T-helper 1 cell (primary cell): Measurements from ENCODE around the gene FZD2.
"Not testable (repeated sequence)": the region's sequence is repeated elsewhere in the genome, so short reads cannot be mapped to it uniquely, and the experiment has no call there.

Experiments
- DNase-seq, 5 donors: peaks; one replicate each; pipeline ENCODE4 v3.0.0-alpha.2; 2012 to 2020

The FZD2 gene

GRCh38 chr17:44578947-44579346 is 21.7 kb downstream of the FZD2 start:
- no peak for DNase-seq

GRCh38 chr17:44581868-44582267 is 24.6 kb downstream of the FZD2 start:
- no peak for DNase-seq

- no peak for DNase-seq
These were observed 27.2 kb downstream of the FZD2 start for GRCh38 chr17:44584443-44584842.

GRCh38 chr17:44585315-44585714 is 28.0 kb downstream of the FZD2 start:
- no peak for DNase-seq

GRCh38 chr17:44587339-44587738 is 30.1 kb downstream of the FZD2 start:
- DNase-seq, result no peak

- no peak for DNase-seq
These were observed 32.2 kb downstream of the FZD2 start for GRCh38 chr17:44589316-44590071.

GRCh38 chr17:44590072-44590462 is 32.8 kb downstream of the FZD2 start:
- DNase-seq, result not testable (repeated sequence)

GRCh38 chr17:44590762-44591161 is 33.5 kb downstream of the FZD2 start:
- not testable (repeated sequence) for DNase-seq

- no peak for DNase-seq
These were observed 33.9 kb downstream of the FZD2 start for GRCh38 chr17:44591206-44591605.

- DNase-seq, result no peak
These were observed 35.9 kb downstream of the FZD2 start for GRCh38 chr17:44593156-44593555.

- DNase-seq, result no peak
These were observed 38.0 kb downstream of the FZD2 start for GRCh38 chr17:44595216-44595775.

GRCh38 chr17:44598329-44598728 is 41.0 kb downstream of the FZD2 start:
- DNase-seq, result no peak

- no peak for DNase-seq
These were observed 41.6 kb downstream of the FZD2 start for GRCh38 chr17:44598932-44599297.

GRCh38 chr17:44599298-44600175 is 42.3 kb downstream of the FZD2 start:
- no peak for DNase-seq

- no peak for DNase-seq
These were observed 44.3 kb downstream of the FZD2 start for GRCh38 chr17:44601539-44601938.

- no peak for DNase-seq
These were observed 44.7 kb downstream of the FZD2 start for GRCh38 chr17:44601973-44602372.

- no peak for DNase-seq
These were observed 45.1 kb downstream of the FZD2 start for GRCh38 chr17:44602390-44602789.

GRCh38 chr17:44602970-44603369 is 45.7 kb downstream of the FZD2 start:
- no peak for DNase-seq

GRCh38 chr17:44604116-44604761 is 47.0 kb downstream of the FZD2 start:
- no peak for DNase-seq

GRCh38 chr17:44604768-44605485 is 47.6 kb downstream of the FZD2 start:
- no peak for DNase-seq

GRCh38 chr17:44606658-44607057 is 49.4 kb downstream of the FZD2 start:
- no peak for DNase-seq
